HG02588 (cell line): Measurements from ENCODE around the gene TMEM62.

ENCODE experiments used
- ATAC-seq: cut with Tn5 transposase; IDR thresholded peaks from one replicate; pipeline ENCODE4 v1.9.1; 2021; ENCODE audit warnings: mild to moderate bottlenecking, moderate library complexity; ENCODE audit not compliant: unreplicated experiment

TMEM62 gene

GRCh38 chr15:43133430-43134156, at the start of gene TMEM62:
TSS of gene TMEM62 (plus strand) at chr15:43133586. CDS start at chr15:43133803, 217 bp downstream.
- peak; percentile 92 for ATAC-seq

DNA sequence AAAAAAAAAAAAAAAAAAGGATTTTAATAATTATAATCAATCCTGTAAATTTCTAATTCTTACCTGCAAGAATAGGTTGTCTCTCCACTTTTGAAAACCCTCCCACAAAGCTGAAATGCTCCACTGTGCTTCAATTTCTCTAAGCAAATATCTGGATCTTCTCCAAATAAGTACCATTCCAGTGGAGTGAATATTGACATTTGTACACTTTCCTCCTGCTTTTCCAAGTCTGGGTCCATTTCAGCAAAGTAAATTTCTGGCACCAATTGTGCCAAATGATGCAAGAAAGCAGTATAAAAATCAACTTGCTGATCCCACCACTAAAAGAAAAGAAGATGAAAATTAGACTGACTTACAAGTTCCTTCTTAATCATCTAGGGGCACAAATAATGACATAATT, 47.5 kb upstream of the TMEM62 start:
- ATAC-seq = no peak

GRCh38 chr15:43086551-43086950, 46.8 kb upstream of the TMEM62 start:
- ATAC-seq = no peak

- ATAC-seq = no peak
These were observed 41.5 kb upstream of the TMEM62 start for GRCh38 chr15:43091859-43092258.

DNA sequence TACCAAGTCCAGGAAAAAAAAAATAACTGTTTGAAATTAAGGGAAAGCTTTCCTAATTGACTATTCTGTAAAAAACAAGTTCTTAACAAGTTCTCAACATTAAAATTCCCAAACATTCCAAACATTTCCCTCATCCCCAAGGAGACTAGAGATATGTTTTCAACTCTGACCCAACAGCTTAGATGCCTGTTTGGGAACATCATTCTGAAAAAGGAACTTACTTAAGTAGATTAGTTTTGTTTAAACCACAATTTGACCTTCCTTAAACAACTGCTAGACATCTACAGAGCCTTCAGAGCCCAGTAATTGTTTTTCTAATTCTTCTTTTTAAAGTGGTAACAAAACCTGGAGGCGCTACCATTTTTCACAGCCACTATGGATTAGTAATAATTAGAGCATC, 40.4 kb upstream of the TMEM62 start:
- no peak for ATAC-seq

- ATAC-seq = no peak
These were observed 38.9 kb upstream of the TMEM62 start for GRCh38 chr15:43094416-43095030.

GRCh38 chr15:43095243-43095642, 38.1 kb upstream of the TMEM62 start:
- no peak for ATAC-seq

- ATAC-seq = no peak
These were observed 37.6 kb upstream of the TMEM62 start for GRCh38 chr15:43095708-43096347.

GRCh38 chr15:43096411-43096810, 37.0 kb upstream of the TMEM62 start:
- no peak for ATAC-seq

DNA sequence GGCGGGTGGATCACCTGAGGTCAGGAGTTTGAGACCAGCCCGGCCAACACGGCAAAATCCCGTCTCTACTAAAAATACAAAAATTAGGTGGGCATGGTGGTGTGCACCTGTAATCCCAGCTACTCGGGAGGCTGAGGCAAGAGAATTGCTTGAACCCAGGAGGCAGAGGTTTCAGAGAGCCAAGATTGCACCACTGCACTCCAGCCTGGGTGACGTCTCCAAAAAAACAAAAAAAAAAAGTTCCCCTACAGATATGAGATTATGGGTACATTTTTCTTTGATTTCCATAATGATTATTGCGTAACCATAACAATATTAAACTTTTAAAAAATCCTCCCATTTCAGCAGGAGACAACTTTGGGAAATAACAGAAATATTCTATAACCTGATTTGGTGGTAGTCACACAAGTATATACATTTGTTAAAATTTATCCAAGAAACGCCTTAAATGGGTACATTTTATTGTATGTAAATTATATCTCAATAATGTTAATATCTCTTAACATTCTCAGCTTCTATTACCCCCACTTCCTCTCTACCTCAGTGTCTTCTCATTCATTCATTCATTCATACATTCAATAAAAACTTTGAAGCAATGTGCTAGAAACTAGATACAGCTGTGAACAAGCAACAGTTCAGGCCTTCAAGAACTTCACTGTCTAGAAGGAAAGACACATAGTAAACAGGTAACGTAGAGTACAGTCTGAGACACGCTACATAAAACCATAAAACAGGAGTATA, 34.1 kb upstream of the TMEM62 start:
- ATAC-seq = no peak

DNA sequence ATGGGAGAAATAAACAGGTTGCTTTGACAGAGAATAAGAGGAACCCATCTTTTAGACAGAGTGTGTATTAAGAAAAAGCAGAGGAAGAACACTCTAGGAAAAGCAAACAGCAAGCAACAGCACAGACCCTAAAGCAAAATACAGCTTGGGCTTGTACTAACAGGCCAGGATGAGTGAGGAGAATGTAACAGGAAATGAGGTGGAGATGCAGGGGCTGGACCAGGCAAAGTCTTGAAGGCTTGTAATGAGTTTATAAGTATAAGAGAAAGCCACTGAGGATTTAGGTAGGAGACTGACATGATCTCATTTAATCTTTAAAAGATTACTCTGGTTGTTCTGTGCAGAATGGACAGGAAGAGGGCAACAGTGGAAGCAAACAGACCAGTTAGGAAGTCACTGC, 32.4 kb upstream of the TMEM62 start:
- ATAC-seq = no peak

GRCh38 chr15:43102187-43102586, 31.2 kb upstream of the TMEM62 start:
- ATAC-seq = no peak

GRCh38 chr15:43103907-43104306, 29.5 kb upstream of the TMEM62 start:
- ATAC-seq = no peak

- no peak for ATAC-seq
These were observed 29.0 kb upstream of the TMEM62 start for GRCh38 chr15:43104426-43104825.

- ATAC-seq = no peak
These were observed 28.2 kb upstream of the TMEM62 start for GRCh38 chr15:43105077-43105736.

DNA sequence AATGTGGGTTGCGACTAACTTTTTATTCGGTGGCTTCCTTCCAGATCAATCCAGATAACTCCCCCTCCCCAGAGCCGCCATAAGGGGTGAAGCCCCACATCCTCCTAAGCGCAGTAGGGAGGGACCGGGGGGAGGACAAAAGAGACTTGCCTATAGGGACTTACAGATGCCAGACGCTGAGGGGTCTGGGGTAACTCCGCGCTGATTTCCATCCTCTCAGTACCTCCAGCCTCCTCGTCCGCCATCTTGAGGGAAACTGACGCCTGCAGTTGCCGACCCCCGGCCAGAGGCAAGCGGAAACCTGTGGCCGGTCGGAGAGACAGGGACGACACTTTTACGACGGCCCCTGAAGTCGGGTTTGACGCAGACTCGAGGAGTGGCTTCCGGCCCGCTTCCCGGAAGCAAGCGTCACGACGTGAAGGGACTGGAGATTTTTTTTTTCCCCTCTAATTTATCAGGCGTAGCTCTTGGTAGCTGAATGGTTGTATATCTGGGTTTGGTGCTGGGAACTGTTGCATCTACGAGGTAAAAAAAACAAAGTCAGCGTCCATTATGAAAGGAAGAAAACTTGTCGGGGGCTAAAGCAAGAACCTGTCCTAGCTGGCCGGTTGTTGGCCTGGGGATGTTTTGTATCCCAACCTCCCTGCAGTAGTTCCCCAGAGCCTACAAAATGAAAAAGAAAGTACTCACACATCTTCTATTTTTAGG, 27.5 kb upstream of the TMEM62 start, which contains the start of gene UBR1:
Gene UBR1, minus strand, starts transcription at position 261 of the 708 bp plus-strand sequence. Its CDS starts 16 bp downstream, at position 245.
- ATAC-seq = no peak

- ATAC-seq = no peak
These were observed 26.9 kb upstream of the TMEM62 start for GRCh38 chr15:43106486-43106829.

DNA sequence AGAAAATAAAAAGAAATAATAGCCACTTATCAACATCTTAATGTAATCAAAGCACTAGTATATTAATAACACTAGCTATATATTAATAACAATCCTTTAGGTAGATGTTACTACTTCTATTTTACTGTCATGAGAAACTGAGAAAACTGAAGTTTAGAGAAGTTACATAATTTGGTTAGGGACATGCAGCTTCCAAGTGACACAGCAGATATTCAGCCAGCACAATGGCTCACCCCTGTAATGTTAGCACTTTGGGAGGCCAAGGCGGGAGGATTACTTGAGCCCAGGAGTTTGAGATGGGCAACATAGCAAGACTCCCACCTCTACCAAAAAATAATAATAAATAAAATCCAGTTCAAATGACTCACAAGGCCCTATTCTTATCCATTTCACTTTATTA, 25.6 kb upstream of the TMEM62 start:
- ATAC-seq = no peak

- ATAC-seq = no peak
These were observed 22.0 kb upstream of the TMEM62 start for GRCh38 chr15:43111354-43111753.

DNA sequence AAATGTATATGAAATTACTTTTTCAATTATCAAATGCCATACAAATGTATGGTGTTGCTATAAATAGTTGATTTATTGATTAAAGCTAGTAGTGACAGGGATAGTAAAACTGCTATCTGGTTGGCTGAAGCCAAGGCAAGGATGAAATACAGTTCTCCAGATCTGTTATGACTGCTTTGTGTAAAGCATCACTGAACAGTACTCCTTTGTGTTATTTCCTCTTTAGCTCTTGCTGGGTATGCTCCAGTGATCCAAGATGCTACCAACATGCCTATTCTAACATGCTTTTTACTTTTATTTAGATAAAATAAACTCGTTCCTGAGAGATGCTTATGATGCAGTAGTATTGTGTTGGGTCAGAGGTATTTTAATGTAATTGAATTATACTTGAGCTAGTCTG, 15.1 kb upstream of the TMEM62 start:
- no peak for ATAC-seq
